ENCODE data around the gene GNAZ. TPM values are rescaled to one million over a fixed set of nuclear protein-coding genes. Genes with fewer than 3 reads are reported as not detected.

Gene GNAZ
- total RNA-seq, 1 experiment from 2014 or later = 11.1 TPM

DNA sequence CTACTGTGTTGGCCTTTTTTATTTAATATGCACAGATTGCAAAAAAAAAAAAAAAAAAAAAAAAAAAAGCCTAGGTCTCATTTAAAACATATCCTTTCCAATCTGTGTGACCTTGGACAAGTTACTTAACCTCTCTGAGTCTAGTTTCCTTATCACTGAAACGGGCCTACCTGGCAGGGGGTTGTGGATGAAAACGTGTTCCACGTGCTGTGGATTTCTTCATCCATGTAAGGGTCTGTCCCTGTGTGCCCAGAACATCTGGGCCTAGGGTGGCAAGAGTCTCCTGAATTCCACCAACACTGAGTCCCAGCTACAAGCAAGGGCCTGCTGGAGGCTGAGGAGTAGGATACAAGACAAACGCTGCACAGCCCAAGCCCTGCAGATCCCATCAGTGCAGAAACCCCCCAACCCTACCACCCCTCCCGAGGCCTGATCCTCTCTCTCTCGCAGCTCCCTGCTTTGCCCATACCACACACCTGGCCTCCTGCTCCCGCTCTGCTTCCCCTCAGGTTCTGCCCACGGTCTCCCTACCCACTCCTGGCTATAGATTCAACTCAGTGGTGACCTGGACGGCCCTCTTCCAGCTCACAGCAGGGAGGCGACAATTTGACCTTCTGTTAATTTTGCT, 4.7 kb upstream of the GNAZ start:
- ChIA-PET CTCF (no interaction called here), RAD21 (ENCODE audit: low non-redundant PET in 1 of 2, low total read pairs in 2 of 2, uncharacterized antibody in 2 of 2, unreplicated experiment in 2 of 2) (no interaction called here)
- intact Hi-C loops (cut with micrococcal nuclease) = no loop called here

DNA sequence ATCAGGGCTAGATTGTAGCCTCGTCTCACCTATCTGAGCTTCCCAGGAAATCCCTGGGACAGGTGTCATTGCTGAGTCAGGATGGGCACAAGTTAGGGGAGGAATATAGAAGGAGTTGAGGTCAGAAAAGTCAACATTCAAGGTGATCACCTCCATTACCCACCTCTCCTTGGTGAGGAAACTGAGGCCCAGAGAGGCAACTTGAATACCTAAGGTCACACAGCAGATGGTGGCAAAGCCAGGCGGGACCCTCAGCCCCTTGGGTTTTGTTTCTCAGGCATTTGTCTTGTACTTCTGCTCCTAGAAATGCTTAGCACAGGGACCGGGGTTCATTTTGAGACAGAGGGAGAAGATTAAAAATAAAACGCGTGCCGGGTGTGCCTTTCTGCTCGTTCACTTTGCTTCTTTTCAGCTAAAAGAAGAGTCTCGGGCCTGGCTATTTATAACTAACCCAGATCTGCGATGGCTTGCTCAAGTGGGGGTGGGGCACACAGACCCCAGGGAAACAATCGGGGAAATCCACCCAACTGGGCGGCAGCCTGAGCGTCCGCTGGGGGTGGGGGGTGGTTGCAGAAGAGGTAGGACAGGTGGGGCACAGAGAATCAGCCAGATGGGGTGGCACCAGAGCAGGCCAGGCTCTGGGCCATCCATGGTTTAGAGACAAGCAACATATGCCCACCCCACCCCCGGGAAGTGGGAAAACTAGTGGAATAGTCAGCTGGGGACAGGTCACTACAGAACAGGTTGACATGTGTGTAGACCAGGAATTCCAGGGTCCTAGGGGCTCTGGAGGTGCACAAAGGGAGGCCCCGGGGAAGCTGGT, 3.9 kb upstream of the GNAZ start:
- H3K27ac ChIP-seq (ENCODE audit: low read depth, low read length) = no peak overlapping the region
- CTCF ChIA-PET = no interaction called here
- ATAC-seq (no peak), DNase-seq (ENCODE audit: low read depth, low spot score) (no peak)
- no peaks in the 10 kb centered on the region for H4K20me1 ChIP-seq (ENCODE audit: insufficient read depth)
- H3K9ac ChIP-seq (ENCODE audit: low read length) = no peak overlapping the region
- no peak overlapping the region for H2AFZ ChIP-seq (ENCODE audit: low read depth, low read length, poor library complexity, severe bottlenecking)
- no peaks in the 10 kb centered on the region for H3K79me2 ChIP-seq (ENCODE audit: insufficient read depth, low read length)
- no peaks in the 10 kb centered on the region for H3K9me2 ChIP-seq (ENCODE audit: insufficient read depth)
- no peak overlapping the region for H3K4me3 ChIP-seq (replicated peaks in 1 of 2; ENCODE audit: low read depth in 1 of 2, low read length in 2 of 2)
- BruUV-seq (replicated peaks) = no TSS peak
- RAD21 ChIA-PET (ENCODE audit: low non-redundant PET in 1 of 2, low total read pairs in 2 of 2, uncharacterized antibody in 2 of 2, unreplicated experiment in 2 of 2) = no interaction called here
- peaks cover 5 to 18% of the 10 kb centered on the region in 2 experiments for H3K4me1 ChIP-seq (ENCODE audit: control insufficient read depth in 1 of 2, insufficient read depth in 2 of 2, low read length in 2 of 2)
- POLR2A ChIA-PET = no interaction called here
- no peak overlapping the region for H3K4me2 ChIP-seq (ENCODE audit: low read length)
- H3K9me3 ChIP-seq (ENCODE audit: control insufficient read depth in 1 of 2, insufficient read depth in 1 of 2, low read depth in 1 of 2, low read length in 2 of 2) = no peaks in the 10 kb centered on the region
- intact Hi-C loops (cut with micrococcal nuclease) = no loop called here
- no peaks in the 10 kb centered on the region for H3K36me3 ChIP-seq (ENCODE audit: control insufficient read depth in 1 of 2, insufficient read depth in 2 of 2, low read length in 2 of 2)
- no peaks in the 10 kb centered on the region for H3K27me3 ChIP-seq (ENCODE audit: insufficient read depth, low read length)
- no peak for TF ChIP-seq SRF (IDR thresholded peaks at IDR 0.05; ENCODE audit: low read depth)
- TF ChIP-seq EZH2 (IDR thresholded peaks at IDR 0.05) = no peak
- TF ChIP-seq, protein P1, sequence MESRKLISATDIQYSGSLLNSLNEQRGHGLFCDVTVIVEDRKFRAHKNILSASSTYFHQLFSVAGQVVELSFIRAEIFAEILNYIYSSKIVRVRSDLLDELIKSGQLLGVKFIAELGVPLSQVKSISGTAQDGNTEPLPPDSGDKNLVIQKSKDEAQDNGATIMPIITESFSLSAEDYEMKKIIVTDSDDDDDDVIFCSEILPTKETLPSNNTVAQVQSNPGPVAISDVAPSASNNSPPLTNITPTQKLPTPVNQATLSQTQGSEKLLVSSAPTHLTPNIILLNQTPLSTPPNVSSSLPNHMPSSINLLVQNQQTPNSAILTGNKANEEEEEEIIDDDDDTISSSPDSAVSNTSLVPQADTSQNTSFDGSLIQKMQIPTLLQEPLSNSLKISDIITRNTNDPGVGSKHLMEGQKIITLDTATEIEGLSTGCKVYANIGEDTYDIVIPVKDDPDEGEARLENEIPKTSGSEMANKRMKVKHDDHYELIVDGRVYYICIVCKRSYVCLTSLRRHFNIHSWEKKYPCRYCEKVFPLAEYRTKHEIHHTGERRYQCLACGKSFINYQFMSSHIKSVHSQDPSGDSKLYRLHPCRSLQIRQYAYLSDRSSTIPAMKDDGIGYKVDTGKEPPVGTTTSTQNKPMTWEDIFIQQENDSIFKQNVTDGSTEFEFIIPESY (IDR thresholded peaks at IDR 0.05; ENCODE audit: extremely low read depth, insufficient replicate concordance, low read length) = no peak
- no peak for TF ChIP-seq EGR1 (IDR thresholded peaks at IDR 0.05; ENCODE audit: low read depth)
- TF ChIP-seq YY1 (IDR thresholded peaks at IDR 0.05; ENCODE audit: extremely low read depth, insufficient replicate concordance, low read depth, low read length) = no peak
- TF ChIP-seq FOSL1 (IDR thresholded peaks at IDR 0.05; ENCODE audit: low read depth) = no peak
- no peak for TF ChIP-seq ELF1 (IDR thresholded peaks at IDR 0.05; ENCODE audit: borderline replicate concordance, low read depth)
- TF ChIP-seq, protein P2, sequence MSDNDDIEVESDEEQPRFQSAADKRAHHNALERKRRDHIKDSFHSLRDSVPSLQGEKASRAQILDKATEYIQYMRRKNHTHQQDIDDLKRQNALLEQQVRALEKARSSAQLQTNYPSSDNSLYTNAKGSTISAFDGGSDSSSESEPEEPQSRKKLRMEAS (IDR thresholded peaks at IDR 0.05) = no peak
- no peak for TF ChIP-seq CBX3 (IDR thresholded peaks at IDR 0.05; ENCODE audit: low read depth)
- TF ChIP-seq, protein P3, sequence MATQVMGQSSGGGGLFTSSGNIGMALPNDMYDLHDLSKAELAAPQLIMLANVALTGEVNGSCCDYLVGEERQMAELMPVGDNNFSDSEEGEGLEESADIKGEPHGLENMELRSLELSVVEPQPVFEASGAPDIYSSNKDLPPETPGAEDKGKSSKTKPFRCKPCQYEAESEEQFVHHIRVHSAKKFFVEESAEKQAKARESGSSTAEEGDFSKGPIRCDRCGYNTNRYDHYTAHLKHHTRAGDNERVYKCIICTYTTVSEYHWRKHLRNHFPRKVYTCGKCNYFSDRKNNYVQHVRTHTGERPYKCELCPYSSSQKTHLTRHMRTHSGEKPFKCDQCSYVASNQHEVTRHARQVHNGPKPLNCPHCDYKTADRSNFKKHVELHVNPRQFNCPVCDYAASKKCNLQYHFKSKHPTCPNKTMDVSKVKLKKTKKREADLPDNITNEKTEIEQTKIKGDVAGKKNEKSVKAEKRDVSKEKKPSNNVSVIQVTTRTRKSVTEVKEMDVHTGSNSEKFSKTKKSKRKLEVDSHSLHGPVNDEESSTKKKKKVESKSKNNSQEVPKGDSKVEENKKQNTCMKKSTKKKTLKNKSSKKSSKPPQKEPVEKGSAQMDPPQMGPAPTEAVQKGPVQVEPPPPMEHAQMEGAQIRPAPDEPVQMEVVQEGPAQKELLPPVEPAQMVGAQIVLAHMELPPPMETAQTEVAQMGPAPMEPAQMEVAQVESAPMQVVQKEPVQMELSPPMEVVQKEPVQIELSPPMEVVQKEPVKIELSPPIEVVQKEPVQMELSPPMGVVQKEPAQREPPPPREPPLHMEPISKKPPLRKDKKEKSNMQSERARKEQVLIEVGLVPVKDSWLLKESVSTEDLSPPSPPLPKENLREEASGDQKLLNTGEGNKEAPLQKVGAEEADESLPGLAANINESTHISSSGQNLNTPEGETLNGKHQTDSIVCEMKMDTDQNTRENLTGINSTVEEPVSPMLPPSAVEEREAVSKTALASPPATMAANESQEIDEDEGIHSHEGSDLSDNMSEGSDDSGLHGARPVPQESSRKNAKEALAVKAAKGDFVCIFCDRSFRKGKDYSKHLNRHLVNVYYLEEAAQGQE (IDR thresholded peaks at IDR 0.05; ENCODE audit: low read depth) = no peak
- TF ChIP-seq RAD21 (IDR thresholded peaks at IDR 0.05; ENCODE audit: low read depth) = no peak

More for the DNA sequence above, 4.7 kb upstream of the GNAZ start:
- no peak overlapping the region for H2AFZ ChIP-seq (ENCODE audit: low read depth, low read length, poor library complexity, severe bottlenecking)
- H3K4me2 ChIP-seq (ENCODE audit: low read length) = no peak overlapping the region
- peaks cover 5 to 10% of the 10 kb centered on the region in 2 experiments; a peak in 2 of 4 replicates for H3K4me1 ChIP-seq (ENCODE audit: control insufficient read depth in 1 of 2, insufficient read depth in 2 of 2, low read length in 2 of 2)
- no peaks in the 10 kb centered on the region for H3K9me3 ChIP-seq (ENCODE audit: control insufficient read depth in 1 of 2, insufficient read depth in 1 of 2, low read depth in 1 of 2, low read length in 2 of 2)
- H3K4me3 ChIP-seq (replicated peaks in 1 of 2; ENCODE audit: low read depth in 1 of 2, low read length in 2 of 2) = no peak overlapping the region
- ATAC-seq (no peak), DNase-seq (ENCODE audit: low read depth, low spot score) (no peak)
- no peak for TF ChIP-seq TCF7L2 (IDR thresholded peaks at IDR 0.05; ENCODE audit: borderline replicate concordance, extremely low read depth, insufficient read depth, insufficient read length)
- TF ChIP-seq, protein P2 (IDR thresholded peaks at IDR 0.05) = no peak
- no TSS peak for BruUV-seq (replicated peaks)
- no peak overlapping the region for H3K9ac ChIP-seq (ENCODE audit: low read length)
- no peaks in the 10 kb centered on the region for H3K79me2 ChIP-seq (ENCODE audit: insufficient read depth, low read length)
- H3K36me3 ChIP-seq (ENCODE audit: control insufficient read depth in 1 of 2, insufficient read depth in 2 of 2, low read length in 2 of 2) = no peaks in the 10 kb centered on the region
- H3K27ac ChIP-seq (ENCODE audit: low read depth, low read length) = no peak overlapping the region
- no peaks in the 10 kb centered on the region for H4K20me1 ChIP-seq (ENCODE audit: insufficient read depth)
- H3K27me3 ChIP-seq (ENCODE audit: insufficient read depth, low read length) = no peaks in the 10 kb centered on the region
- H3K9me2 ChIP-seq (ENCODE audit: insufficient read depth) = no peaks in the 10 kb centered on the region
- POLR2A ChIA-PET = interaction anchor here (1.0 kb wide), 1 partner anchor 20 kb away, joined by 4 read pairs; no protein-coding TSS in a partner anchor

All from HCT116 (cell line).